ENCODE data around the gene SEMA5B. TPM values are rescaled to one million over a fixed set of nuclear protein-coding genes. Genes with fewer than 3 reads are reported as not detected.

SEMA5B gene
- total RNA-seq, 2 experiments from 2014 or later = 0.13 to 2.3 TPM

DNA sequence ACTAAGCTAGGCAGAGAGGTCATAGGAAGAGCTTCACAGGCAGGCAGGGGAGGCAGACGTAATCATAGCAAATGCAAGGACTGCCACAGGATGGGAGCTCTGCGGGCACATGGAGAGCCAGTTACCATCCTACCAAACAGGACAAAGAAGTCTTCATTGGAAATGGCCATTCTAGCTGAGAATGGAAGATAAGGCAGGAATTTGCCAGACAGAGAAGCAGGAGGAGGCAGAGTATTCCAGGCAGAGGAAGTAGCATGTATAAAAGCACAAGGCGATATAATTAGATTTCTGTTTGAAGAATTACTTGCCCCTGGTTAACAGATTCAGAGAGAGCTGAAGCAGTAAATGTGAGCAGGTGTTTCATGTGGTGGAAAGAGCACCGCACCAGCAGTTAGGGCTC lies 3.5 kb upstream of the SEMA5B start:
- ChIA-PET CTCF (ENCODE audit: unreplicated experiment) (no interaction called here), POLR2A (interaction anchor here (0.7 to 1.0 kb wide), 2 partner anchors 20 to 287 kb away, joined by 3 read pairs; no protein-coding TSS in a partner anchor)
- Histone ChIP-seq H3K36me3 (ENCODE audit: insufficient read depth, low read length) (no peaks in the 10 kb centered on the region), H3K9me3 (ENCODE audit: low read length) (no peaks in the 10 kb centered on the region), H3K4me1 (ENCODE audit: insufficient read depth, low read length, poor library complexity, severe bottlenecking) (no peaks in the 10 kb centered on the region), H4K20me1 (ENCODE audit: insufficient read depth, low read length) (no peaks in the 10 kb centered on the region), H3K27ac (ENCODE audit: low read depth, low read length, poor library complexity, severe bottlenecking) (no peak overlapping the region), H3K4me3 (ENCODE audit: low read depth, low read length, poor library complexity, severe bottlenecking) (no peak overlapping the region), H3K4me2 (ENCODE audit: low read length) (no peak overlapping the region), H3K79me2 (ENCODE audit: insufficient read depth, low read depth, low read length) (no peaks in the 10 kb centered on the region), H2AFZ (ENCODE audit: low read length) (no peak overlapping the region), H3K9me2 (ENCODE audit: insufficient read depth, low read length) (no peaks in the 10 kb centered on the region)
- no TSS peak for BruUV-seq (replicated peaks)
- TF ChIP-seq, protein P1, sequence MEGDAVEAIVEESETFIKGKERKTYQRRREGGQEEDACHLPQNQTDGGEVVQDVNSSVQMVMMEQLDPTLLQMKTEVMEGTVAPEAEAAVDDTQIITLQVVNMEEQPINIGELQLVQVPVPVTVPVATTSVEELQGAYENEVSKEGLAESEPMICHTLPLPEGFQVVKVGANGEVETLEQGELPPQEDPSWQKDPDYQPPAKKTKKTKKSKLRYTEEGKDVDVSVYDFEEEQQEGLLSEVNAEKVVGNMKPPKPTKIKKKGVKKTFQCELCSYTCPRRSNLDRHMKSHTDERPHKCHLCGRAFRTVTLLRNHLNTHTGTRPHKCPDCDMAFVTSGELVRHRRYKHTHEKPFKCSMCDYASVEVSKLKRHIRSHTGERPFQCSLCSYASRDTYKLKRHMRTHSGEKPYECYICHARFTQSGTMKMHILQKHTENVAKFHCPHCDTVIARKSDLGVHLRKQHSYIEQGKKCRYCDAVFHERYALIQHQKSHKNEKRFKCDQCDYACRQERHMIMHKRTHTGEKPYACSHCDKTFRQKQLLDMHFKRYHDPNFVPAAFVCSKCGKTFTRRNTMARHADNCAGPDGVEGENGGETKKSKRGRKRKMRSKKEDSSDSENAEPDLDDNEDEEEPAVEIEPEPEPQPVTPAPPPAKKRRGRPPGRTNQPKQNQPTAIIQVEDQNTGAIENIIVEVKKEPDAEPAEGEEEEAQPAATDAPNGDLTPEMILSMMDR (conservative IDR thresholded peaks at IDR 0.05; ENCODE audit: low read length) = no peak
- TF ChIP-seq EZH2phosphoT487 (IDR thresholded peaks at IDR 0.05; ENCODE audit: borderline replicate concordance, low read depth, low read length) = no peak
- intact Hi-C loops (cut with micrococcal nuclease; ENCODE audit: unreplicated experiment) = loop anchor here (10.0 kb wide), 1 partner anchor 466 kb away; the partner anchor contains the start of genes DTX3L and PARP9
- DNase-seq (ENCODE audit: low spot score) = no peak

DNA sequence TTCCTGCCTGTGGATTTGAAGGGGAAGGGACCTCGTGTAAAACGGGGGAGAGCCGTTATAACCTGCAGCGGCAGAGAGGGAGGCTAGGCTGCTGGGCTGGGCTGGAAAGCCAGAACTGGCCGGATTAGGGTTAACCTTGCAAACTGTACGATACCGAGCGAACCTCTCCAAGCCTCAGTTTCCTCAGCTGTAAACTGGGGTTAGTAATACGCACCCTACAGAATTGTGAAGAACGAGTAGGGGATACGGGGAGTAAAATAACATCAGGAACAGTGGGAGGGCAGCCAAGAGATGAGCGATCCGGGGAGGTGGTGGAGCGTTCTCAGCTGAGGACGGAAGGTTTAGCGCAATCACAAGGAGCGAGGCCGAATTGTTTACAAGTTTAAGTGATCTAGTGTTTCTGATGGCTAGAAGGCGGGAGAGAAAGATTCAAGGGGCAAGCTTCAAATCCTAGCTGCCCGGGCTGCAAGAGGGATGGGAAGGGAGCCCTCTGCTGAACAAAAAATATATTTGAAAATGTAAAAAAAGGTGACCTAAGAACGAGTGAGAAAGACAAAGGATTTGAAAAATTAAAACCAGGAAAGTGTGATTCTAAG lies 768 bp upstream of the SEMA5B start:
- no peaks in the 10 kb centered on the region for H3K79me2 ChIP-seq (ENCODE audit: insufficient read depth, low read depth, low read length)
- no peaks in the 10 kb centered on the region for H3K4me1 ChIP-seq (ENCODE audit: insufficient read depth, low read length, poor library complexity, severe bottlenecking)
- H3K4me3 ChIP-seq (ENCODE audit: low read depth, low read length, poor library complexity, severe bottlenecking) = no peak overlapping the region
- intact Hi-C loops (cut with micrococcal nuclease; ENCODE audit: unreplicated experiment) = loop anchor here (1.0 to 10.0 kb wide), 4 partner anchors 85 to 636 kb away; no protein-coding TSS in a partner anchor
- H3K9me3 ChIP-seq (ENCODE audit: low read length) = no peaks in the 10 kb centered on the region
- peak; percentile 39 for DNase-seq (ENCODE audit: low spot score)
- no peak overlapping the region for H3K27ac ChIP-seq (ENCODE audit: low read depth, low read length, poor library complexity, severe bottlenecking)
- no peaks in the 10 kb centered on the region for H3K9me2 ChIP-seq (ENCODE audit: insufficient read depth, low read length)
- H2AFZ ChIP-seq (ENCODE audit: low read length) = no peak overlapping the region
- H3K4me2 ChIP-seq (ENCODE audit: low read length) = peak overlapping the region; percentile 29; the same call in 1 of the 2 replicates
- BruUV-seq (replicated peaks) = no TSS peak
- POLR2A ChIA-PET = no interaction called here
- H4K20me1 ChIP-seq (ENCODE audit: insufficient read depth, low read length) = no peaks in the 10 kb centered on the region
- CTCF ChIA-PET (ENCODE audit: unreplicated experiment) = no interaction called here
- TF ChIP-seq EZH2phosphoT487 (IDR thresholded peaks at IDR 0.05; ENCODE audit: borderline replicate concordance, low read depth, low read length) = no peak
- TF ChIP-seq, protein P1 (conservative IDR thresholded peaks at IDR 0.05; ENCODE audit: low read length) = peak; percentile 73
- no peaks in the 10 kb centered on the region for H3K36me3 ChIP-seq (ENCODE audit: insufficient read depth, low read length)
